Astrocyte (in vitro differentiated cells and primary cell): ENCODE measurements around the gene MUC5AC. TPM values are rescaled to one million over a fixed set of nuclear protein-coding genes. Genes with fewer than 3 reads are reported as not detected.

Experiments
- DNase-seq: peaks from one replicate; pipeline ENCODE4 v3.0.0-alpha.2; 2010; ENCODE audit warnings: low read depth
- FAIRE-seq: peaks from 2 replicates; lab custom pipeline; 2011; peaks lifted over from hg19 to GRCh38; lab: Jason Lieb, UNC
- H2AFZ ChIP-seq: 2 replicates; pipeline ENCODE4 v1.6.0; 2012; ENCODE audit warnings: low read depth, low read length, inconsistent platforms
- H3K27ac ChIP-seq: 2 replicates; pipeline ENCODE4 v1.5.1; 2011; ENCODE audit warnings: low read depth, low read length, inconsistent platforms
- H3K27me3 ChIP-seq: 2 replicates; pipeline ENCODE4 v1.6.0; 2011; ENCODE audit warnings: low read length, inconsistent platforms; ENCODE audit not compliant: insufficient read depth
- H3K36me3 ChIP-seq: 2 replicates; pipeline ENCODE4 v1.5.1; 2011; ENCODE audit warnings: low read length, inconsistent platforms; ENCODE audit not compliant: insufficient read depth
- H3K4me1 ChIP-seq: 2 replicates; pipeline ENCODE4 v1.5.1; 2011; ENCODE audit warnings: low read length, inconsistent platforms; ENCODE audit not compliant: insufficient read depth
- H3K4me2 ChIP-seq: 2 replicates; pipeline ENCODE4 v1.6.0; 2012; ENCODE audit warnings: low read length, inconsistent platforms
- H3K4me3 ChIP-seq: 2 replicates; pipeline ENCODE4 v1.5.1; 2011; ENCODE audit warnings: low read depth, mild to moderate bottlenecking, low read length, inconsistent platforms; ENCODE audit not compliant: insufficient read depth
- H3K79me2 ChIP-seq: 2 replicates; pipeline ENCODE4 v1.6.0; 2012; ENCODE audit warnings: mild to moderate bottlenecking, low read length, inconsistent platforms; ENCODE audit not compliant: insufficient read depth
- H3K9ac ChIP-seq: 2 replicates; pipeline ENCODE4 v1.6.0; 2012; ENCODE audit warnings: mild to moderate bottlenecking, low read length, inconsistent platforms
- H3K9me3 ChIP-seq: 2 replicates; pipeline ENCODE4 v1.5.1; 2012; ENCODE audit warnings: low read depth, mild to moderate bottlenecking, low read length, inconsistent platforms; ENCODE audit not compliant: insufficient read depth
- H4K20me1 ChIP-seq: 2 replicates; pipeline ENCODE4 v1.6.0; 2012; ENCODE audit warnings: low read length, inconsistent platforms; ENCODE audit not compliant: insufficient read depth
- H3K27ac Mint-ChIP-seq: one replicate; pipeline ENCODE4 v1.8.0; 2021; ENCODE audit warnings: mild to moderate bottlenecking, mixed read lengths; ENCODE audit not compliant: unreplicated experiment
- H3K27me3 Mint-ChIP-seq: one replicate; pipeline ENCODE4 v1.8.0; 2021; ENCODE audit warnings: low read depth, mixed read lengths; ENCODE audit not compliant: unreplicated experiment
- H3K36me3 Mint-ChIP-seq: one replicate; pipeline ENCODE4 v1.8.0; 2021; ENCODE audit warnings: low read depth, mixed read lengths; ENCODE audit not compliant: unreplicated experiment
- H3K4me1 Mint-ChIP-seq: one replicate; pipeline ENCODE4 v1.8.0; 2021; ENCODE audit warnings: low read depth, mixed read lengths; ENCODE audit not compliant: unreplicated experiment
- H3K4me3 Mint-ChIP-seq: one replicate; pipeline ENCODE4 v1.8.0; 2021; ENCODE audit warnings: mild to moderate bottlenecking, moderate library complexity, mixed read lengths; ENCODE audit not compliant: unreplicated experiment
- H3K9me3 Mint-ChIP-seq: one replicate; pipeline ENCODE4 v1.8.0; 2021; ENCODE audit warnings: mild to moderate bottlenecking, mixed read lengths; ENCODE audit not compliant: unreplicated experiment
- CTCF ChIP-seq: IDR thresholded peaks from 2 replicates; pipeline ENCODE4 v1.5.1; 2011; ENCODE audit warnings: low read depth, mild to moderate bottlenecking, inconsistent platforms, low read length, moderate library complexity; ENCODE audit not compliant: insufficient read depth
- EZH2 ChIP-seq: IDR thresholded peaks from 2 replicates; pipeline ENCODE4 v1.6.1; 2012; ENCODE audit warnings: mild to moderate bottlenecking, low read length, inconsistent platforms; ENCODE audit not compliant: insufficient read depth
- total RNA-seq: library from RNA; stranded (reverse); gene quantifications from 2 replicates; pipeline ENCODE4 v1.2.1, GENCODE V29; 2021

MUC5AC gene
- total RNA-seq, 1 donor from 2014 or later = not detected

- Mint-ChIP-seq H3K9me3 (peaks cover 2% of the 10 kb centered on the region), H3K36me3 (no peaks in the 10 kb centered on the region), H3K27me3 (peaks cover 6% of the 10 kb centered on the region), H3K4me3 (no peak overlapping the region), H3K27ac (no peak overlapping the region), H3K4me1 (no peaks in the 10 kb centered on the region)
- H3K9me3 ChIP-seq = no peaks in the 10 kb centered on the region
- H3K27ac ChIP-seq = no peak overlapping the region
- no peak for TF ChIP-seq EZH2
- no peak for TF ChIP-seq CTCF
- no peak overlapping the region for H3K4me3 ChIP-seq
- H3K4me1 ChIP-seq = no peaks in the 10 kb centered on the region
- no peaks in the 10 kb centered on the region for H4K20me1 ChIP-seq
- no peak for FAIRE-seq
- no peak for DNase-seq
- H2AFZ ChIP-seq = no peak overlapping the region
- H3K27me3 ChIP-seq = no peaks in the 10 kb centered on the region
- no peaks in the 10 kb centered on the region for H3K36me3 ChIP-seq
- H3K79me2 ChIP-seq = no peaks in the 10 kb centered on the region
- no peak overlapping the region for H3K9ac ChIP-seq
- H3K4me2 ChIP-seq = no peak overlapping the region
Observed at GRCh38 chr11:1197431-1197885, 39.7 kb downstream of the MUC5AC start.

- H4K20me1 ChIP-seq = no peaks in the 10 kb centered on the region
- H2AFZ ChIP-seq = no peak overlapping the region
- Mint-ChIP-seq H3K4me3 (no peak overlapping the region), H3K27ac (no peak overlapping the region), H3K36me3 (no peaks in the 10 kb centered on the region), H3K27me3 (peaks cover 2% of the 10 kb centered on the region), H3K4me1 (no peaks in the 10 kb centered on the region), H3K9me3 (no peaks in the 10 kb centered on the region)
- H3K36me3 ChIP-seq = no peaks in the 10 kb centered on the region
- no peak overlapping the region for H3K4me3 ChIP-seq
- H3K4me2 ChIP-seq = no peak overlapping the region
- no peak overlapping the region for H3K27ac ChIP-seq
- no peak for DNase-seq
- TF ChIP-seq EZH2 (no peak), CTCF (no peak)
- no peaks in the 10 kb centered on the region for H3K79me2 ChIP-seq
- no peaks in the 10 kb centered on the region for H3K27me3 ChIP-seq
- no peak for FAIRE-seq
- H3K9me3 ChIP-seq = no peaks in the 10 kb centered on the region
- no peaks in the 10 kb centered on the region for H3K4me1 ChIP-seq
- H3K9ac ChIP-seq = no peak overlapping the region
Observed at GRCh38 chr11:1197886-1198560, 40.3 kb downstream of the MUC5AC start.

GRCh38 chr11:1198561-1199240 lies 40.9 kb downstream of the MUC5AC start:
- Mint-ChIP-seq H3K9me3 (no peaks in the 10 kb centered on the region), H3K27ac (no peak overlapping the region), H3K4me1 (no peaks in the 10 kb centered on the region), H3K27me3 (peaks cover 2% of the 10 kb centered on the region), H3K36me3 (no peaks in the 10 kb centered on the region), H3K4me3 (no peak overlapping the region)
- Histone ChIP-seq H3K9ac (no peak overlapping the region), H4K20me1 (no peaks in the 10 kb centered on the region), H3K4me2 (no peak overlapping the region), H3K36me3 (no peaks in the 10 kb centered on the region), H3K79me2 (no peaks in the 10 kb centered on the region), H3K9me3 (no peaks in the 10 kb centered on the region), H3K4me1 (no peaks in the 10 kb centered on the region), H3K4me3 (no peak overlapping the region), H3K27me3 (no peaks in the 10 kb centered on the region), H2AFZ (no peak overlapping the region), H3K27ac (no peak overlapping the region)
- FAIRE-seq (no peak), DNase-seq (no peak)
- TF ChIP-seq CTCF = no peak
- TF ChIP-seq EZH2 = no peak
